ENCODE data around the gene LRRC51.

The LRRC51 gene

GRCh38 chr11:72070491-72070890 is 10.2 kb upstream of the LRRC51 start:
- Histone ChIP-seq H3K36me3 (ENCODE audit: control insufficient read depth, insufficient read depth, low read length) (peaks cover 21% of the 10 kb centered on the region), H3K4me3 (ENCODE audit: low read depth, low read length) (no peak overlapping the region), H3K27ac (ENCODE audit: low read depth, low read length) (peak overlapping the region; percentile 42), H3K4me1 (ENCODE audit: control insufficient read depth, insufficient read depth, low read length) (peaks cover 5% of the 10 kb centered on the region), H3K27me3 (ENCODE audit: control insufficient read depth, insufficient read depth, low read length) (no peaks in the 10 kb centered on the region), H3K9me3 (ENCODE audit: control insufficient read depth, insufficient read depth, low read length) (no peaks in the 10 kb centered on the region), H3K9ac (ENCODE audit: low read depth, low read length) (no peak overlapping the region)

GRCh38 chr11:72072348-72072747 is 8.3 kb upstream of the LRRC51 start:
- Histone ChIP-seq H3K36me3 (ENCODE audit: control insufficient read depth, insufficient read depth, low read length) (peaks cover 24% of the 10 kb centered on the region), H3K9ac (ENCODE audit: low read depth, low read length) (no peak overlapping the region), H3K4me3 (ENCODE audit: low read depth, low read length) (no peak overlapping the region), H3K27ac (ENCODE audit: low read depth, low read length) (no peak overlapping the region), H3K9me3 (ENCODE audit: control insufficient read depth, insufficient read depth, low read length) (no peaks in the 10 kb centered on the region), H3K4me1 (ENCODE audit: control insufficient read depth, insufficient read depth, low read length) (peaks cover 5% of the 10 kb centered on the region), H3K27me3 (ENCODE audit: control insufficient read depth, insufficient read depth, low read length) (no peaks in the 10 kb centered on the region)

- Histone ChIP-seq H3K27ac (ENCODE audit: low read depth, low read length) (no peak overlapping the region), H3K9ac (ENCODE audit: low read depth, low read length) (no peak overlapping the region), H3K9me3 (ENCODE audit: control insufficient read depth, insufficient read depth, low read length) (no peaks in the 10 kb centered on the region), H3K36me3 (ENCODE audit: control insufficient read depth, insufficient read depth, low read length) (0 out of 2 replicates have a peak, but pooled peaks cover 8% of the 10 kb centered on the region), H3K4me1 (ENCODE audit: control insufficient read depth, insufficient read depth, low read length) (peaks cover 8% of the 10 kb centered on the region), H3K27me3 (ENCODE audit: control insufficient read depth, insufficient read depth, low read length) (no peaks in the 10 kb centered on the region), H3K4me3 (ENCODE audit: low read depth, low read length) (no peak overlapping the region)
These were observed 5.5 kb upstream of the LRRC51 start for GRCh38 chr11:72075109-72075508.

GRCh38 chr11:72075756-72076155 is 4.9 kb upstream of the LRRC51 start:
- Histone ChIP-seq H3K9me3 (ENCODE audit: control insufficient read depth, insufficient read depth, low read length) (no peaks in the 10 kb centered on the region), H3K36me3 (ENCODE audit: control insufficient read depth, insufficient read depth, low read length) (0 out of 2 replicates have a peak, but pooled peaks cover 8% of the 10 kb centered on the region), H3K4me1 (ENCODE audit: control insufficient read depth, insufficient read depth, low read length) (peaks cover 8% of the 10 kb centered on the region), H3K4me3 (ENCODE audit: low read depth, low read length) (no peak overlapping the region), H3K27me3 (ENCODE audit: control insufficient read depth, insufficient read depth, low read length) (no peaks in the 10 kb centered on the region), H3K9ac (ENCODE audit: low read depth, low read length) (no peak overlapping the region), H3K27ac (ENCODE audit: low read depth, low read length) (no peak overlapping the region)

GRCh38 chr11:72078477-72078876 is 2.2 kb upstream of the LRRC51 start:
- Histone ChIP-seq H3K27ac (ENCODE audit: low read depth, low read length) (peak overlapping the region; percentile 10), H3K9ac (ENCODE audit: low read depth, low read length) (no peak overlapping the region), H3K4me3 (ENCODE audit: low read depth, low read length) (peak overlapping the region; percentile 25)

GRCh38 chr11:72079819-72080325 is 778 bp upstream of the LRRC51 start:
- H3K27me3 ChIP-seq (ENCODE audit: control insufficient read depth, insufficient read depth, low read length), result no peaks in the 10 kb centered on the region
- H3K4me1 ChIP-seq (ENCODE audit: control insufficient read depth, insufficient read depth, low read length), result peaks cover 12% of the 10 kb centered on the region
- peak overlapping the region; percentile 99 for H3K27ac ChIP-seq (ENCODE audit: low read depth, low read length)
- peak overlapping the region; percentile 91 for H3K4me3 ChIP-seq (ENCODE audit: low read depth, low read length)
- 0 out of 2 replicates have a peak, but pooled peaks cover 8% of the 10 kb centered on the region for H3K36me3 ChIP-seq (ENCODE audit: control insufficient read depth, insufficient read depth, low read length)
- H3K9ac ChIP-seq (ENCODE audit: low read depth, low read length), result peak overlapping the region; percentile 76
- H3K9me3 ChIP-seq (ENCODE audit: control insufficient read depth, insufficient read depth, low read length), result no peaks in the 10 kb centered on the region

More at GRCh38 chr11:72078477-72078876, 2.2 kb upstream of the LRRC51 start:
- H3K4me1 ChIP-seq (ENCODE audit: control insufficient read depth, insufficient read depth, low read length), result peaks cover 12% of the 10 kb centered on the region
- no peaks in the 10 kb centered on the region for H3K27me3 ChIP-seq (ENCODE audit: control insufficient read depth, insufficient read depth, low read length)
- 0 out of 2 replicates have a peak, but pooled peaks cover 8% of the 10 kb centered on the region for H3K36me3 ChIP-seq (ENCODE audit: control insufficient read depth, insufficient read depth, low read length)
- H3K9me3 ChIP-seq (ENCODE audit: control insufficient read depth, insufficient read depth, low read length), result no peaks in the 10 kb centered on the region

- peaks cover 12% of the 10 kb centered on the region for H3K4me1 ChIP-seq (ENCODE audit: control insufficient read depth, insufficient read depth, low read length)
- H3K27ac ChIP-seq (ENCODE audit: low read depth, low read length), result peak overlapping the region; percentile 99
- H3K27me3 ChIP-seq (ENCODE audit: control insufficient read depth, insufficient read depth, low read length), result no peaks in the 10 kb centered on the region
- peak overlapping the region; percentile 60 for H3K4me3 ChIP-seq (ENCODE audit: low read depth, low read length)
- H3K9me3 ChIP-seq (ENCODE audit: control insufficient read depth, insufficient read depth, low read length), result no peaks in the 10 kb centered on the region
- H3K36me3 ChIP-seq (ENCODE audit: control insufficient read depth, insufficient read depth, low read length), result 0 out of 2 replicates have a peak, but pooled peaks cover 3% of the 10 kb centered on the region
- H3K9ac ChIP-seq (ENCODE audit: low read depth, low read length), result peak overlapping the region; percentile 79
These were observed 564 bp downstream of the LRRC51 start for GRCh38 chr11:72081184-72081644.

- Histone ChIP-seq H3K27me3 (ENCODE audit: control insufficient read depth, insufficient read depth, low read length) (no peaks in the 10 kb centered on the region), H3K4me3 (ENCODE audit: low read depth, low read length) (no peak overlapping the region), H3K36me3 (ENCODE audit: control insufficient read depth, insufficient read depth, low read length) (0 out of 2 replicates have a peak, but pooled peaks cover 3% of the 10 kb centered on the region), H3K9me3 (ENCODE audit: control insufficient read depth, insufficient read depth, low read length) (no peaks in the 10 kb centered on the region), H3K27ac (ENCODE audit: low read depth, low read length) (peak overlapping the region; percentile 99), H3K4me1 (ENCODE audit: control insufficient read depth, insufficient read depth, low read length) (peaks cover 12% of the 10 kb centered on the region), H3K9ac (ENCODE audit: low read depth, low read length) (no peak overlapping the region)
These were observed 1.3 kb downstream of the LRRC51 start for GRCh38 chr11:72081821-72082453.

GRCh38 chr11:72083414-72083813 is 2.8 kb downstream of the LRRC51 start:
- Histone ChIP-seq H3K9me3 (ENCODE audit: control insufficient read depth, insufficient read depth, low read length) (no peaks in the 10 kb centered on the region), H3K36me3 (ENCODE audit: control insufficient read depth, insufficient read depth, low read length) (no peaks in the 10 kb centered on the region), H3K4me1 (ENCODE audit: control insufficient read depth, insufficient read depth, low read length) (peaks cover 12% of the 10 kb centered on the region), H3K4me3 (ENCODE audit: low read depth, low read length) (no peak overlapping the region), H3K9ac (ENCODE audit: low read depth, low read length) (no peak overlapping the region), H3K27me3 (ENCODE audit: control insufficient read depth, insufficient read depth, low read length) (no peaks in the 10 kb centered on the region), H3K27ac (ENCODE audit: low read depth, low read length) (no peak overlapping the region)

- H3K9ac ChIP-seq (ENCODE audit: low read depth, low read length), result no peak overlapping the region
- H3K27me3 ChIP-seq (ENCODE audit: control insufficient read depth, insufficient read depth, low read length), result no peaks in the 10 kb centered on the region
- no peaks in the 10 kb centered on the region for H3K36me3 ChIP-seq (ENCODE audit: control insufficient read depth, insufficient read depth, low read length)
- H3K4me3 ChIP-seq (ENCODE audit: low read depth, low read length), result no peak overlapping the region
- no peaks in the 10 kb centered on the region for H3K9me3 ChIP-seq (ENCODE audit: control insufficient read depth, insufficient read depth, low read length)
- peaks cover 7% of the 10 kb centered on the region; the same call in 1 of the 2 replicates for H3K4me1 ChIP-seq (ENCODE audit: control insufficient read depth, insufficient read depth, low read length)
- H3K27ac ChIP-seq (ENCODE audit: low read depth, low read length), result no peak overlapping the region
These were observed 3.4 kb downstream of the LRRC51 start for GRCh38 chr11:72084076-72084475.

GRCh38 chr11:72084965-72085364 is 4.3 kb downstream of the LRRC51 start:
- no peaks in the 10 kb centered on the region for H3K27me3 ChIP-seq (ENCODE audit: control insufficient read depth, insufficient read depth, low read length)
- no peaks in the 10 kb centered on the region for H3K36me3 ChIP-seq (ENCODE audit: control insufficient read depth, insufficient read depth, low read length)
- H3K9me3 ChIP-seq (ENCODE audit: control insufficient read depth, insufficient read depth, low read length), result no peaks in the 10 kb centered on the region
- no peak overlapping the region for H3K4me3 ChIP-seq (ENCODE audit: low read depth, low read length)
- H3K27ac ChIP-seq (ENCODE audit: low read depth, low read length), result no peak overlapping the region
- H3K9ac ChIP-seq (ENCODE audit: low read depth, low read length), result no peak overlapping the region
- peaks cover 7% of the 10 kb centered on the region; the same call in 1 of the 2 replicates for H3K4me1 ChIP-seq (ENCODE audit: control insufficient read depth, insufficient read depth, low read length)

Measured in HUES48 (cell line).